KMS-11 (cell line): ENCODE results near the gene RIOK1.
"Not testable (repeated sequence)": the region's sequence is repeated elsewhere in the genome, so short reads cannot be mapped to it uniquely, and the experiment has no call there.

Experiments used
- H2AFZ ChIP-seq: fragments of 200-600 bp; sonication (generic); 2 replicates; pipeline ENCODE4 v1.6.1; 2016; ENCODE audit warnings: antibody characterized with exemption, mixed run types, low read depth
- H3K27ac ChIP-seq: fragments of 200-600 bp; sonication (generic); 2 replicates; pipeline ENCODE4 v1.6.1; 2016; ENCODE audit warnings: mild to moderate bottlenecking, mixed run types
- H3K27me3 ChIP-seq: fragments of 200-600 bp; sonication (generic); 2 replicates; pipeline ENCODE4 v1.6.1; 2017; ENCODE audit warnings: mild to moderate bottlenecking, low read depth, mixed run types, moderate library complexity; ENCODE audit not compliant: insufficient read depth
- H3K36me3 ChIP-seq: fragments of 200-600 bp; sonication (generic); 2 replicates; pipeline ENCODE4 v1.6.1; 2017; ENCODE audit warnings: mild to moderate bottlenecking, mixed run types; ENCODE audit not compliant: insufficient read depth
- H3K4me1 ChIP-seq: fragments of 200-600 bp; sonication (generic); 2 replicates; pipeline ENCODE4 v1.6.1; 2016; ENCODE audit warnings: mild to moderate bottlenecking, low read depth, mixed run types; ENCODE audit not compliant: poor library complexity, severe bottlenecking
- H3K4me2 ChIP-seq: fragments of 200-600 bp; sonication (generic); 2 replicates; pipeline ENCODE4 v1.7.0; 2016; ENCODE audit warnings: mild to moderate bottlenecking, mixed run types
- H3K4me3 ChIP-seq: fragments of 200-600 bp; sonication (generic); IDR thresholded peaks from 2 replicates; pipeline ENCODE4 v1.6.1; 2017; ENCODE audit warnings: low read depth, low read length, mixed read lengths; ENCODE audit not compliant: insufficient read depth
- H3K79me2 ChIP-seq: fragments of 200-600 bp; sonication (generic); 2 replicates; pipeline ENCODE4 v1.6.1; 2016; ENCODE audit warnings: low read depth, mixed run types; ENCODE audit not compliant: insufficient read depth
- H3K9ac ChIP-seq: fragments of 200-600 bp; sonication (generic); 2 replicates; pipeline ENCODE4 v1.6.1; 2016; ENCODE audit warnings: mild to moderate bottlenecking, mixed run types
- H4K20me1 ChIP-seq: fragments of 200-600 bp; sonication (generic); 2 replicates; pipeline ENCODE4 v1.6.1; 2016; ENCODE audit warnings: mild to moderate bottlenecking, mixed run types; ENCODE audit not compliant: insufficient read depth
- TF ChIP-seq, protein P1 (sequence below): fragments of 200-600 bp; sonication (generic); conservative IDR thresholded peaks from 2 replicates; pipeline ENCODE4 v1.6.1; 2017; ENCODE audit warnings: low read depth, mild to moderate bottlenecking, antibody characterized with exemption, low read length, moderate library complexity, mixed read lengths

Gene RIOK1

DNA sequence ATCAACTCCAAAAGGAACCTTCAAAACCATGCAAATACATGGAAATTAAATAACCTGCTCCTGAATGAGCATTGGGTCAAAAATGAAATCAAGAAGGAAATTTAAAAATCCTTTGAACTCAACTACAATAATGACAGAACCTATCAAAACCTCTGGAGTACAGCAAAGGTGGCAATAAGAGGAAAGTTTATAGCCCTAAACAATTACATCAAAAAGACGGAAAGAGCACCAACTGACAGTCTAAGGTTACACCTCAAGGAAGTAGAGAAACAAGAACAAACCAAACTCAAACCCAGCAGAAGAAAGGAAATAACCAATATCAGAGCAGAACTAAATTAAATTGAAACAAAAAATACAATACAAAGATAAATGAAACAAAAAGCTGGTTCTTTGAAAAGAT is 39.0 kb upstream of the RIOK1 start:
- H3K27ac ChIP-seq, H3K4me1 ChIP-seq, H3K36me3 ChIP-seq, H3K79me2 ChIP-seq, H3K9ac ChIP-seq, H4K20me1 ChIP-seq, H3K27me3 ChIP-seq, H2AFZ ChIP-seq, H3K4me2 ChIP-seq, H3K4me3 ChIP-seq: not testable (repeated sequence)

DNA sequence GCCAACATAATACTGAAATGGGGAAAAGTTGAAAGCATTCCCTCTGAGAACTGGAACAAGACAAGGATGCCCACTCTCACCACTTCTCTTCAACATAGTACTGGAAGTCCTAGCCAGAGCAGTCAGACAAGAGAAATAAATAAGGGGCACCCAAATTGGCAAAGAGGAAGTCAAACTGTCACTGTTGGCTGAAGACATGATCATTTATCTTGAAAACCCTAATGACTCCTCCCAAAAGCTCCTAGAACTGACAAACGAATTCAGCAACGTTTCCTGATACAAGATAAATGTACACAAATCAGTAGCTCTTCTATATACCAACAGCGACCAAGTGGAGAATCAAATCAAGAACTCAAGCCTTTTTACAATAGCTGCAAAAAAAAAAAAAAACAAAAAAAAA is 37.7 kb upstream of the RIOK1 start:
- not testable (repeated sequence) for H2AFZ ChIP-seq, H3K79me2 ChIP-seq, H3K4me1 ChIP-seq, H3K27ac ChIP-seq, H3K27me3 ChIP-seq, H3K4me3 ChIP-seq, H3K9ac ChIP-seq, H4K20me1 ChIP-seq, H3K4me2 ChIP-seq, H3K36me3 ChIP-seq

DNA sequence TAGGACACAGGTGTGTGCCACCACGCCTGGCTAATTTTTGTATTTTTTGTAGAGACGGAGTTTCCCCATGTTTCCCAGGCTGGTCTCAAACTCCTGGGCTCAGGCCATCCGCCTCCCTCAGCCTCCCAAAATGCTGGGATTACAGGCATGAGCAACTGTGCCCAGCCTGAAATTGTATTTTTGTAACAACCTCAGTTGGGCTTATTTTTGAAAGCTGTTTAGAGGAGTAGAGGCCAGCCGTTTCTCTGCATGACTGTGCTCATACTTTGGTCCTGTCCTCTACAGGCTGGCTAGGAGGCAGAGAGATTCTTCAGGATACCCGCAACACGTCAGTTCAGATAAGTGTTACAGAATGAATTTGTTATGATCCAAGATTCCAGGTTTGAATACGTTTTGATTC is 22.2 kb upstream of the RIOK1 start:
- no peak overlapping the region for H2AFZ ChIP-seq
- H3K9ac ChIP-seq, result no peak overlapping the region
- no peak overlapping the region for H3K4me3 ChIP-seq
- no peak overlapping the region for H3K4me2 ChIP-seq
- no peaks in the 10 kb centered on the region for H3K4me1 ChIP-seq
- no peaks in the 10 kb centered on the region for H3K36me3 ChIP-seq
- TF ChIP-seq, protein P1, sequence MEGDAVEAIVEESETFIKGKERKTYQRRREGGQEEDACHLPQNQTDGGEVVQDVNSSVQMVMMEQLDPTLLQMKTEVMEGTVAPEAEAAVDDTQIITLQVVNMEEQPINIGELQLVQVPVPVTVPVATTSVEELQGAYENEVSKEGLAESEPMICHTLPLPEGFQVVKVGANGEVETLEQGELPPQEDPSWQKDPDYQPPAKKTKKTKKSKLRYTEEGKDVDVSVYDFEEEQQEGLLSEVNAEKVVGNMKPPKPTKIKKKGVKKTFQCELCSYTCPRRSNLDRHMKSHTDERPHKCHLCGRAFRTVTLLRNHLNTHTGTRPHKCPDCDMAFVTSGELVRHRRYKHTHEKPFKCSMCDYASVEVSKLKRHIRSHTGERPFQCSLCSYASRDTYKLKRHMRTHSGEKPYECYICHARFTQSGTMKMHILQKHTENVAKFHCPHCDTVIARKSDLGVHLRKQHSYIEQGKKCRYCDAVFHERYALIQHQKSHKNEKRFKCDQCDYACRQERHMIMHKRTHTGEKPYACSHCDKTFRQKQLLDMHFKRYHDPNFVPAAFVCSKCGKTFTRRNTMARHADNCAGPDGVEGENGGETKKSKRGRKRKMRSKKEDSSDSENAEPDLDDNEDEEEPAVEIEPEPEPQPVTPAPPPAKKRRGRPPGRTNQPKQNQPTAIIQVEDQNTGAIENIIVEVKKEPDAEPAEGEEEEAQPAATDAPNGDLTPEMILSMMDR, result no peak
- no peaks in the 10 kb centered on the region for H3K27me3 ChIP-seq
- H3K79me2 ChIP-seq, result no peaks in the 10 kb centered on the region
- no peak overlapping the region for H3K27ac ChIP-seq
- H4K20me1 ChIP-seq, result no peaks in the 10 kb centered on the region

DNA sequence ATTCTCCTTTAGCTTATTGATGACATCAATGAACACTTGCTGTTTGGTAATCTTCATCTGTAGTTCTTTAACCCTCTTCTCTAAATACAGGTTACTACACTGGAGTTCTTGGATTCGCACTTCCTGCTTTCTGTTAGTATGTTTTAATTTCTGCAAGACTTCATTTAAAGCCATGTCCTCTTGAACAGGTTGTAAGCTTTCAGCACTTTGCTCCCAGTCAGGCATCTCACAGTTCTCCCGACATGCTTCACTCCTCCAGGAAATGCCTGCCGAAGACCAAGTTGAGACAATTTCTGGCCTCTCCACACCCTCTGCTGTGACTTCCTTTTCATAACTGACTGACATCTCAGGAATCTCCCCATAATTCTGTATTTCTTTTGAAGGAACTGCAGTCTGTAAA is 15.9 kb upstream of the RIOK1 start:
- Histone ChIP-seq H3K4me1 (no peaks in the 10 kb centered on the region), H3K36me3 (no peaks in the 10 kb centered on the region), H3K79me2 (no peaks in the 10 kb centered on the region), H3K27ac (no peak overlapping the region), H3K4me2 (no peak overlapping the region), H2AFZ (no peak overlapping the region), H3K27me3 (no peaks in the 10 kb centered on the region), H4K20me1 (no peaks in the 10 kb centered on the region), H3K9ac (no peak overlapping the region), H3K4me3 (no peak overlapping the region)
- TF ChIP-seq, protein P1, result no peak

DNA sequence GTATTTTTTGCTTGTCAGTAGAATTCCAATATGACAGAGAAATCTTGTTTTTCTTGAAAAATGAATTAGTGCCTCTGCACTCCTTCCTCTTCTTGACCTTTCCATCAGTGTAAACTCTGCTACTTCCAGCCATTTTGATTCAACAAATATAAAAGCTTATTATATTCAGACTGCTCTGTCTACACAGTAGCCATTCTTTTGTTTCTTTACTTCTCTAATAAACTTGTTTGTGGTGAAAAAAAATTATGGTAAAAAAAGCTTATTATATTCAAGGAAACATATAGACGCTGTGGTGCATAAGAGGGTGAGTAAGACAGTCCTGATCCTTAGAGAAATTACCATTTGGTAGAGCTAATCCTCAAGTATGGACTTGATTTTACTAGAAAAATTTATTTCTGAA is 11.6 kb upstream of the RIOK1 start:
- no peak overlapping the region for H3K4me2 ChIP-seq
- no peak overlapping the region for H3K9ac ChIP-seq
- H2AFZ ChIP-seq, result no peak overlapping the region
- TF ChIP-seq, protein P1, result no peak
- H3K4me3 ChIP-seq, result no peak overlapping the region
- H3K27ac ChIP-seq, result no peak overlapping the region
- no peaks in the 10 kb centered on the region for H3K79me2 ChIP-seq
- H3K36me3 ChIP-seq, result no peaks in the 10 kb centered on the region
- H4K20me1 ChIP-seq, result no peaks in the 10 kb centered on the region
- H3K27me3 ChIP-seq, result no peaks in the 10 kb centered on the region
- H3K4me1 ChIP-seq, result no peaks in the 10 kb centered on the region
